ENCODE results near the gene ANKRD33B. TPM values are rescaled to one million over a fixed set of nuclear protein-coding genes. Genes with fewer than 3 reads are reported as not detected.

Gene ANKRD33B
- total RNA-seq, 1 experiment from 2014 or later, result 10.9 TPM

- ATAC-seq, result no peak
- intact Hi-C loops (cut with micrococcal nuclease), result no loop called here
- no peak overlapping the region for H3K4me2 ChIP-seq (ENCODE audit: low read length)
- BruUV-seq (replicated peaks), result no TSS peak
- DNase-seq (ENCODE audit: low read depth, low spot score), result no peak
- peaks cover 0 to 5% of the 10 kb centered on the region in 2 experiments; a peak in 1 of 4 replicates for H3K36me3 ChIP-seq (ENCODE audit: control insufficient read depth in 1 of 2, insufficient read depth in 2 of 2, low read length in 2 of 2)
- no peak overlapping the region for H3K9ac ChIP-seq (ENCODE audit: low read length)
- RAD21 ChIA-PET (ENCODE audit: low non-redundant PET in 1 of 2, low total read pairs in 2 of 2, uncharacterized antibody in 2 of 2, unreplicated experiment in 2 of 2), result no interaction called here
- TF ChIP-seq SRF (IDR thresholded peaks at IDR 0.05; ENCODE audit: low read depth) (no peak), SP1 (IDR thresholded peaks at IDR 0.05; ENCODE audit: low read depth) (no peak), REST (IDR thresholded peaks at IDR 0.05; ENCODE audit: low read depth) (no peak), CTCF (IDR thresholded peaks at IDR 0.05 in 2 of 3, conservative IDR thresholded peaks at IDR 0.05 in 1 of 3; ENCODE audit: borderline replicate concordance in 1 of 3, insufficient read depth in 1 of 3, low read depth in 2 of 3, low read length in 2 of 3) (no peak), ZNF274 (IDR thresholded peaks at IDR 0.05; ENCODE audit: low read depth, low read length) (no peak), CBX3 (IDR thresholded peaks at IDR 0.05; ENCODE audit: low read depth) (no peak), YY1 (IDR thresholded peaks at IDR 0.05; ENCODE audit: extremely low read depth, insufficient replicate concordance, low read depth, low read length) (no peak), EGR1 (IDR thresholded peaks at IDR 0.05; ENCODE audit: low read depth) (no peak), POLR2AphosphoS5 (IDR thresholded peaks at IDR 0.05; ENCODE audit: low read depth, low read length) (no peak), JUND (IDR thresholded peaks at IDR 0.05) (no peak), FOSL1 (IDR thresholded peaks at IDR 0.05; ENCODE audit: low read depth) (no peak), ATF3 (IDR thresholded peaks at IDR 0.05) (no peak), RAD21 (IDR thresholded peaks at IDR 0.05; ENCODE audit: low read depth) (no peak), SIN3A (IDR thresholded peaks at IDR 0.05; ENCODE audit: low read depth) (no peak), TCF7L2 (IDR thresholded peaks at IDR 0.05; ENCODE audit: borderline replicate concordance, extremely low read depth, insufficient read depth, insufficient read length) (no peak)
- H3K27me3 ChIP-seq (ENCODE audit: insufficient read depth, low read length), result no peaks in the 10 kb centered on the region
- CTCF ChIA-PET, result no interaction called here
- no peaks in the 10 kb centered on the region; the same call in 1 of the 2 replicates for H4K20me1 ChIP-seq (ENCODE audit: insufficient read depth)
- peaks cover 35% of the 10 kb centered on the region; the same call in 1 of the 2 replicates for H3K79me2 ChIP-seq (ENCODE audit: insufficient read depth, low read length)
- H3K9me2 ChIP-seq (ENCODE audit: insufficient read depth), result no peaks in the 10 kb centered on the region
- no peaks in the 10 kb centered on the region; a peak in 1 of 4 replicates for H3K9me3 ChIP-seq (ENCODE audit: control insufficient read depth in 1 of 2, insufficient read depth in 1 of 2, low read depth in 1 of 2, low read length in 2 of 2)
- H3K27ac ChIP-seq (ENCODE audit: low read depth, low read length), result no peak overlapping the region
- peaks cover 0 to 17% of the 10 kb centered on the region in 2 experiments; a peak in 2 of 4 replicates for H3K4me1 ChIP-seq (ENCODE audit: control insufficient read depth in 1 of 2, insufficient read depth in 2 of 2, low read length in 2 of 2)
- H2AFZ ChIP-seq (ENCODE audit: low read depth, low read length, poor library complexity, severe bottlenecking), result no peak overlapping the region
- H3K4me3 ChIP-seq (replicated peaks in 1 of 2; ENCODE audit: low read depth in 1 of 2, low read length in 2 of 2), result no peak overlapping the region
- POLR2A ChIA-PET, result no interaction called here
These were observed 76.0 kb downstream of the ANKRD33B start for GRCh38 chr5:10639846-10640368.

All from HCT116 (cell line).